Upper lobe of left lung (tissue), 6 donors: ENCODE data around the gene SRRM5. TPM values are rescaled to one million over a fixed set of nuclear protein-coding genes. Genes with fewer than 3 reads are reported as not detected.

Experiments
- ATAC-seq, 2 donors: fragments of 200-7000 bp; cut with Tn5 transposase; one replicate each; pipeline ENCODE4 v1.9.1; 2022; ENCODE audit warnings: mild to moderate bottlenecking in 2 of 2, moderate library complexity in 2 of 2; ENCODE audit not compliant: low FRiP score in 2 of 2
- DNase-seq, 2 donors: peaks; one replicate each; pipeline ENCODE4 v3.0.0-alpha.2; 2019 to 2020
- H3K27ac ChIP-seq, 4 donors: fragments of 200-600 bp; sonication (generic); one replicate each; pipeline ENCODE4 v1.5.1; 2016 to 2019
- H3K27me3 ChIP-seq, 4 donors: fragments of 200-600 bp; sonication (generic); one replicate each; pipeline ENCODE4 v1.5.1; 2017 to 2019
- H3K36me3 ChIP-seq, 4 donors: fragments of 200-600 bp; sonication (generic); one replicate each; pipeline ENCODE4 v1.5.1; 2016 to 2019
- H3K4me1 ChIP-seq, 4 donors: fragments of 200-600 bp; sonication (generic); one replicate each; pipeline ENCODE4 v1.5.1; 2018 to 2019
- H3K4me3 ChIP-seq, 4 donors: fragments of 200-600 bp; sonication (generic); one replicate each; pipeline ENCODE4 v1.5.1; 2017 to 2019; ENCODE audit warnings: mild to moderate bottlenecking in 2 of 4, moderate library complexity in 1 of 4
- H3K9me3 ChIP-seq, 4 donors: fragments of 200-600 bp; sonication (generic); one replicate each; pipeline ENCODE4 v1.5.1; 2018 to 2019
- CTCF ChIP-seq, 6 experiments: fragments of 450-650 bp in 4 of 6; fragments of 200-600 bp in 2 of 6; sonication (generic) in 2 of 6; IDR thresholded peaks; one replicate each; pipeline ENCODE4 v1.5.1; 2016 to 2019; ENCODE audit warnings: antibody characterized with exemption in 6 of 6
- EP300 ChIP-seq, 4 donors: sonication (generic); formaldehyde crosslinking; IDR thresholded peaks; one replicate each; pipeline ENCODE4 v1.5.1; 2017; ENCODE audit warnings: antibody characterized with exemption in 4 of 4, control low read depth in 2 of 4
- POLR2A ChIP-seq, 4 donors: fragments of 450-650 bp; IDR thresholded peaks; one replicate each; pipeline ENCODE4 v1.5.1; 2016 to 2017; ENCODE audit warnings: antibody characterized with exemption in 4 of 4, mild to moderate bottlenecking in 2 of 4
- POLR2AphosphoS5 ChIP-seq, 2 donors: sonication (generic); formaldehyde crosslinking; IDR thresholded peaks; one replicate each; pipeline ENCODE4 v1.5.1; 2017; ENCODE audit warnings: antibody characterized with exemption in 2 of 2
- WGBS, 2 donors: methylation state at CpG; one replicate each; pipeline ENCODE4 v1.1.5; 2017 to 2018; 5-methylcytosine and 5-hydroxymethylcytosine counted together
- total RNA-seq, 6 donors: library from RNA; depleted of rRNA in 4 of 6; stranded (reverse); fragments of >200 nt in 4 of 6; gene quantifications; one replicate each; pipeline versions ENCODE4 v1.1.0 to v1.2.1, GENCODE V29; 2016 to 2021
- donor health status: DM: no; HTN: no; CAD: no; lungs with moderate emphysema.
- donor health status: DM: no; HTN: yes; CAD: no; lungs with severe emphysema.

SRRM5 gene
- total RNA-seq, 6 donors from 2014 or later: 0.17 to 2.1 (median 0.30) TPM; not detected in 1

- ATAC-seq: no peak
- H3K4me3 ChIP-seq: no peak overlapping the region
- peaks cover 0 to 12% (median 5%) of the 10 kb centered on the region in 4 donors for H3K36me3 ChIP-seq
- WGBS, 2 donors: 70 to 81% methylated on average over 9 of the region's 9 CpGs
- peaks cover 6 to 24% (median 16%) of the 10 kb centered on the region in 4 donors for H3K4me1 ChIP-seq
- DNase-seq: no peak
- TF ChIP-seq EP300 (IDR thresholded peaks at IDR 0.05): no peak
- TF ChIP-seq CTCF (IDR thresholded peaks at IDR 0.05): no peak
- TF ChIP-seq POLR2AphosphoS5 (IDR thresholded peaks at IDR 0.05): no peak
- no peak for TF ChIP-seq POLR2A (IDR thresholded peaks at IDR 0.05)
- no peaks in the 10 kb centered on the region for H3K9me3 ChIP-seq
- no peak overlapping the region for H3K27ac ChIP-seq
- H3K27me3 ChIP-seq: no peaks in the 10 kb centered on the region
Measured at GRCh38 chr19:43564800-43565199, 47.1 kb upstream of the SRRM5 start.

GRCh38 chr19:43569657-43570056, 42.2 kb upstream of the SRRM5 start:
- ATAC-seq (no peak), DNase-seq (no peak)
- Histone ChIP-seq H3K27me3 (no peaks in the 10 kb centered on the region), H3K27ac (no peak overlapping the region), H3K4me1 (peaks cover 4 to 23% (median 12%) of the 10 kb centered on the region in 4 donors), H3K4me3 (no peak overlapping the region), H3K36me3 (peaks cover 0 to 13% (median 2%) of the 10 kb centered on the region in 4 donors), H3K9me3 (no peaks in the 10 kb centered on the region)
- no peak for TF ChIP-seq POLR2A (IDR thresholded peaks at IDR 0.05)
- TF ChIP-seq EP300 (IDR thresholded peaks at IDR 0.05): no peak
- TF ChIP-seq POLR2AphosphoS5 (IDR thresholded peaks at IDR 0.05): no peak
- no peak for TF ChIP-seq CTCF (IDR thresholded peaks at IDR 0.05)
- 55 to 65% methylated on average over 5 of the region's 5 CpGs for WGBS, 2 donors

GRCh38 chr19:43570174-43570791, 41.6 kb upstream of the SRRM5 start:
- Histone ChIP-seq H3K4me3 (no peak overlapping the region), H3K9me3 (no peaks in the 10 kb centered on the region), H3K27me3 (no peaks in the 10 kb centered on the region), H3K27ac (no peak overlapping the region), H3K4me1 (peaks cover 8 to 29% (median 16%) of the 10 kb centered on the region in 4 donors), H3K36me3 (peaks cover 0 to 13% (median 2%) of the 10 kb centered on the region in 4 donors)
- DNase-seq: no peak
- no peak for TF ChIP-seq CTCF (IDR thresholded peaks at IDR 0.05)
- no peak for TF ChIP-seq POLR2AphosphoS5 (IDR thresholded peaks at IDR 0.05)
- TF ChIP-seq POLR2A (IDR thresholded peaks at IDR 0.05): no peak
- TF ChIP-seq EP300 (IDR thresholded peaks at IDR 0.05): no peak
- ATAC-seq: no peak
- 86 to 93% methylated on average over 5 of the region's 5 CpGs for WGBS, 2 donors

- DNase-seq (no peak), ATAC-seq (no peak)
- H3K4me1 ChIP-seq: peaks cover 12 to 36% (median 22%) of the 10 kb centered on the region in 4 donors
- 66 to 74% methylated on average over 3 of the region's 3 CpGs for WGBS, 2 donors
- H3K27me3 ChIP-seq: no peaks in the 10 kb centered on the region
- TF ChIP-seq POLR2AphosphoS5 (IDR thresholded peaks at IDR 0.05) (no peak), CTCF (IDR thresholded peaks at IDR 0.05) (no peak), EP300 (IDR thresholded peaks at IDR 0.05) (no peak), POLR2A (IDR thresholded peaks at IDR 0.05) (no peak)
- H3K9me3 ChIP-seq: no peaks in the 10 kb centered on the region
- no peak overlapping the region for H3K4me3 ChIP-seq
- peak overlapping the region in 1 of 4 donors; percentile 17 for H3K27ac ChIP-seq
- H3K36me3 ChIP-seq: peaks cover 0 to 13% (median 2%) of the 10 kb centered on the region in 4 donors
Measured at GRCh38 chr19:43572171-43572588, 39.7 kb upstream of the SRRM5 start.
